LHCN-M2 (cell line): ENCODE results near the gene UBIAD1. TPM values are rescaled to one million over a fixed set of nuclear protein-coding genes. Genes with fewer than 3 reads are reported as not detected.

Source experiments
- total RNA-seq: library from RNA; depleted of rRNA; stranded (reverse); fragments of >200 nt; gene quantifications from 2 replicates; pipeline ENCODE4 v1.2.3, GENCODE V29; 2014; rRNA removed

The UBIAD1 gene
- total RNA-seq, 1 experiment from 2014 or later, result 15.6 TPM

Other genes starting within 250 kb of the UBIAD1 start
- 0.26 TPM in 1 of 2 replicates, not detected in the other for gene MASP2, start 226.0 kb upstream of the UBIAD1 start, total RNA-seq
- 71.1 and 78.6 TPM in 2 replicates for gene SRM, start 213.2 kb upstream of the UBIAD1 start, total RNA-seq
- 55.8 and 62.1 TPM in 2 replicates for gene EXOSC10, start 173.3 kb upstream of the UBIAD1 start, total RNA-seq
- gene ANGPTL7, start 83.8 kb upstream of the UBIAD1 start, total RNA-seq, result not detected in 2 replicates
- gene MTOR, start 10.6 kb upstream of the UBIAD1 start, total RNA-seq, result 36.3 and 36.4 TPM in 2 replicates
- not detected in 2 replicates for gene DISP3, start 206.0 kb downstream of the UBIAD1 start, total RNA-seq